Activated CD8-positive, alpha-beta memory T cell treated with anti-CD3 and anti-CD28 coated beads, Interleukin-2, amount 50 U/mL, for 24 hours (primary cell): Measurements from ENCODE around the gene SLC1A5.

ENCODE experiments used
- DNase-seq: peaks from one replicate; pipeline ENCODE4 v3.0.0-alpha.2; 2020; ENCODE audit errors: extremely low read depth

SLC1A5 gene

GRCh38 chr19:46742926-46743480 lies 45.4 kb downstream of the SLC1A5 start:
- no peak for DNase-seq

GRCh38 chr19:46741447-46741846 lies 46.9 kb downstream of the SLC1A5 start:
- DNase-seq, result no peak

DNA sequence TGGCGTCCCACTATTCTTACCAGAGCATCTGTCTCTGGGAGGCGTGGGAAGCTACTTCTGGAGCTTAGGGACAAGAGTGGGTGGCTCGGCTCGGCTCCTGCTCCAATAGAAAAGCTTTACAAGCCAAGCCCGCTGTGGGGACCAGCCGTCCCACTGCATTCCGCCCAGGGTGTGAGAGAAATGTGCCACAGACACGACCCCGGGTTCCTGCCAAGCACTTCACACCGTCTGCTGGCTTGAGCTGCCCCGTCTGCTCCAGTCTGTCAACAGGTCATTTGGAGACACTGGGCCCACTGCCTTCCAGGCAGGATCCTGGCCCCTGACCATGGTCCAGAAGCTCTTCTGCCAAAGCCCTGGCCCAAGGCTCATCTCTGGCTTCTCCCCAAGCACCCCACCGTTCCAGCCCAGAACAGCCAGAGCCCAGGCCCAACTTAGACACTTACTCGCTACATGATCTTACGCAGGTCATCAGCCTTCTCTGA lies 49.1 kb downstream of the SLC1A5 start:
- DNase-seq, result no peak

GRCh38 chr19:46737761-46738171 lies 50.6 kb downstream of the SLC1A5 start:
- DNase-seq, result no peak

DNA sequence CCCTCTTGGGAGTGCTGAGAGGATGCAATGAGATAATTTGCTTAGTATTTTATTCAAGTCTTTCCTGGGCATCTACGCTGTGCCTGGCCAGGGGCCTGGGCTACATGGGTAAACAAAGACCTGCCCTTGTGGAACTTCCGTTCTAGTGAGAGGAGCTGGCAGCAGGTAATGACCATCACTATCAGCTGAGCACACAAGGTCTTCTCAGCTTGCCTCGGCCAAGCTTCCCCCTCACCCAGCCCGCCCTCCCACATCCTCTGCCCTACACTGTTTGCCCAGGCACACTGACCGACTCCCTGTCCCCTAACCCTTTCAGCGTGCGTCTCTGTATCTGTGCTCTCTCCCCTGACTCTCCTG lies 51.1 kb downstream of the SLC1A5 start:
- no peak for DNase-seq

- DNase-seq, result no peak
These were observed 51.7 kb downstream of the SLC1A5 start for GRCh38 chr19:46736531-46737297.

DNA sequence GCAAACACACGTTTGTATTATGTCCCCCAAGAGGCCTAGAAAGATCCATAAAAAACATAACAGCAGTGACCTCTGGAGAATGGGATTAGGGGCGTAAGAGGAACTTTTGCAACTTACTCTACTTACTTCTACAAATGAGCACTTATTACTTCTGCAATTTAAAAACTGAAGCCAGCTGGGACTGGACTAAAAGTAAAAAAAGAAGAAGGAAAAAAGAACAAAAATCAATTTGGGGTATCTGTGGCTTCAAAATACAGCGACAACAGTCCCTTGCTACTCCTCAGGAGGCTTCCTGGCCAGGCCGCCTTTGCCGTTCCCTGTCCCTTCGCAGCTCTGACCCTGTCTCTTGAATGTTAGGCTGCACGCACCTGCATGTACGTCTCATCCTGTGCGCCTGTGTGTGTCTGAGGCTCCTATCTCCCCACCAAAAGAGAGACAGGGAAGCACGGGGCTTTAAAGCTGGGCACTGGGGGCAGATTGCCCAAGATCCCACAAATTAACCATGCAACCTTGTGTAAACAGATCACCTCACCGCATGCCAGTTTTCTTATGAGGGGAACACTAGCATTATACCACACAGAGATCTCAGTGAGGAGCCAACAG lies 54.6 kb downstream of the SLC1A5 start:
- DNase-seq, result no peak

DNA sequence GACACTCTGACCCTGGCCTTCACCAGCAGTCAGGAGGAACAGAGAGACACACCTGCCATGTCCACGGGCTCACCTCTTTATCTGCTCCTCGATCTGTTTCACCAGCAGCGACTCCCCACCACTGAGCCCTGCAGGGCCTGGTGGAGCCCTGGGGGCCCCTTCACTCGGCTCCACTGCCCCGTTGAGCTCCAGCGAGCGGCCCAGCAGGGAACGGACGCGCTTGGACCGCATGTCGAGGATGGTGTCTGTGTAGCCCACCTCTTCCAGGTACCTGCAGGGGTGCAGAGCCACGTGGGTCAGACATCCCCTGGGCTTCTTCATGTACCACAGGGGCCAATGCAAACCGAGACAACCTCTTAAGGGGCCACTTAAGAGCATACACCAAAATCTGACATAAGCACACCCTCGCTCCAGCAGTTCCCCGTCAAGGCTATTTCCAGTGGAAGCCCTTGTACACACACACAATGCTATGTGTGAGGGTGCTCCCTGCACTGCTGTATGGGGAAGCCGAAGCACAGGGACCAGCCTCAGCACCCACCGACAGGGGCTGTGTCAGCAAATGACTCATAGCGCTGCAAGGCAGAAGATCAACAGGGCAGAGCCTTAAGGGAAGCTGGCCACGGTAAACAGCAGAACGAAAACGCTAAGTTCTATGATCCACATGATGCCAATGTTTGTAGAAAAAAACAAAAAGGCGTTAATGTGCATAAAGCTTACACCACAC lies 55.3 kb downstream of the SLC1A5 start:
- DNase-seq, result no peak

GRCh38 chr19:46732172-46732938 lies 56.0 kb downstream of the SLC1A5 start:
- DNase-seq, result no peak

DNA sequence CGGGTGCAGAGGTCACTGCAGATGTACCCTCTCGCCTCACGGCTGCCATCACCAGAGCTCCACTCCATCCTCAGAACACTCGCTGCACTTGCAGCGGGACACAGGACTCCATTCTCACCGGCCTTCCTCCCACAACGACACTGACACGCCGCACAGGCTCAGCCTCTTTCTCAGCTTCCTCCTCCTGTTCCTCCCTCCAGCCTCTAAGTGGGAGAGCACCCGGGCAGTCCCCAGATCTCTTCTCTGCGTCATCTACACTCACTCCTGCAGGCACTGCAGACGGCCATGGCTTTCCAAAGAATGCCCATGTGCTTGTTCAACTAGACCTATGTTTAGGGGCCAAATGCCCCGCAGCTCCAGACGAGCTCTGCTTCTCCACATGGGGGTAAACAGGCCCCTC lies 56.8 kb downstream of the SLC1A5 start:
- DNase-seq, result no peak

GRCh38 chr19:46731007-46731501 lies 57.3 kb downstream of the SLC1A5 start:
- DNase-seq, result no peak

- no peak for DNase-seq
These were observed 57.8 kb downstream of the SLC1A5 start for GRCh38 chr19:46730595-46730994.

GRCh38 chr19:46730187-46730586 lies 58.2 kb downstream of the SLC1A5 start:
- DNase-seq, result no peak

- DNase-seq, result no peak
These were observed 58.7 kb downstream of the SLC1A5 start for GRCh38 chr19:46729696-46730095.

GRCh38 chr19:46728693-46729339 lies 59.6 kb downstream of the SLC1A5 start:
- DNase-seq, result peak; percentile 44

- DNase-seq, result no peak
These were observed 60.2 kb downstream of the SLC1A5 start for GRCh38 chr19:46728208-46728607.

- DNase-seq, result no peak
These were observed 60.6 kb downstream of the SLC1A5 start for GRCh38 chr19:46727757-46728156.

GRCh38 chr19:46726971-46727501 lies 61.4 kb downstream of the SLC1A5 start:
- no peak for DNase-seq

- DNase-seq, result no peak
These were observed 61.8 kb downstream of the SLC1A5 start for GRCh38 chr19:46726551-46726950.

DNA sequence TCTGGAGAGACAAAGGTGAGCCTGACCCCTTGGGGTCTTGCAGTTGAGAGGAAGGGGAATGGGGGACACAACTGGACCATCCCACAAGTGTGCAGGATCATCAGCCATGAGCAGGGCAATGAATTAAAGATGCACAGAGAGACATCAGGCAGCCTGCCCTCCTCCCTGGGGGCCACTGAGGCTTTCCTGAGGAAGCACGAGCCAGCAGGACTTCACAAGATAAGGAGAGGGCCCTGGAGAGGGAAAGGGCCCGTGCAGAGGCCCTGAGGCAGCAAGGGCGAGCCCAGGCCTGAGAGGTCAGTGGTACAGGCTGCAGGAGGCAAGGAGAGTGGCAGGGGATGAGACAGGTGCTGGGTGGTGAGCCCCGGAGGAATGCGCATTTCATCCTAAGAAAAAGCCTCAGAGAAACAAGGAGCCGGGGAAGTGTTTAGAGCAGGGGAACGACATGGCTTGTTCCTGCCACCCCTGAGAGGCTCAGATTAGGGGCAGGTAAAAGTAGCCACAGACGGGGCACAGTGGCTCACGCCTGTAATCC lies 62.5 kb downstream of the SLC1A5 start:
- no peak for DNase-seq
